Endothelial cell of umbilical vein (primary cell): ENCODE measurements around the gene EFCAB9.

Experiments
- CTCF ChIP-seq, 2 donors: IDR thresholded peaks; 1 replicate in 1 of 2; 2 replicates in 1 of 2; pipeline ENCODE4 v1.5.1; 2011; ENCODE audit warnings: low read length in 2 of 2, mild to moderate bottlenecking in 2 of 2, moderate library complexity in 2 of 2, control low read depth in 1 of 2, inconsistent platforms in 1 of 2, low read depth in 1 of 2; ENCODE audit not compliant: insufficient read depth in 1 of 2; ENCODE audit errors: extremely low read depth in 1 of 2
- EZH2 ChIP-seq: IDR thresholded peaks from 2 replicates; pipeline ENCODE4 v1.6.1; 2012; ENCODE audit warnings: borderline replicate concordance, low read depth, mild to moderate bottlenecking, moderate library complexity, low read length, inconsistent platforms; ENCODE audit not compliant: severe bottlenecking
- GATA2 ChIP-seq: IDR thresholded peaks from 2 replicates; pipeline ENCODE4 v1.7.0; 2011; ENCODE audit warnings: low read depth, mild to moderate bottlenecking, moderate library complexity, mixed read lengths, low read length; ENCODE audit not compliant: insufficient read length, insufficient read depth
- JUN ChIP-seq: IDR thresholded peaks from 2 replicates; pipeline ENCODE4 v1.6.1; 2011; ENCODE audit warnings: borderline replicate concordance, low read depth; ENCODE audit not compliant: insufficient read length, insufficient read depth
- MAX ChIP-seq: IDR thresholded peaks from 2 replicates; pipeline ENCODE4 v1.6.1; 2011; ENCODE audit not compliant: insufficient read depth, insufficient read length
- MYC ChIP-seq: IDR thresholded peaks from one replicate; pipeline ENCODE4 v1.6.1; 2011; ENCODE audit warnings: mild to moderate bottlenecking, low read depth, low read length
- POLR2A ChIP-seq: IDR thresholded peaks from 2 replicates; pipeline ENCODE4 v1.6.1; 2012; ENCODE audit warnings: low read depth, mild to moderate bottlenecking, control low read depth, low read length
- POLR2AphosphoS5 ChIP-seq: IDR thresholded peaks from 2 replicates; pipeline ENCODE4 v1.6.1; 2012; ENCODE audit warnings: low read depth, mild to moderate bottlenecking, control low read depth, low read length, moderate library complexity; ENCODE audit not compliant: insufficient read depth

DNA sequence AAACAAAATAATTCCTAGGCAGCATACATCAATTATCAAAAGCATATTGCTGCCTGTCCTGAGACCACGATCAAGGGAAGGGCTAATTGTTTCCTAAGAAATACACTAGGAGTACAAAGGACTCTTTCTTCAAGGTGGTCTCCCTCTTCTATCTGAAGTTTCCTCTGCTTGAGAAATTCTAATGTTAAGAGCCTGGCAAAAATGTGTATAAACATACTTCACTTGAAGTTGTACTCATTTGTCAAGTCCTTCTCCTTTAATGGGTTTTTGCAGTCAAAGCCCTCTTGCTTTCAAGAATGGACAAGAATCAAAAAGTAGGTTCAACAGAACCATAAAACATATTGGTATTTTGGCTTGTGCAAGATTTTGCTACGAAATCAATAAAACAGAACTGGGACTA lies 58.5 kb downstream of the EFCAB9 start:
- no peak for TF ChIP-seq GATA2
- TF ChIP-seq CTCF (IDR thresholded peaks at IDR 0.05; ENCODE audit: extremely low read depth in 1 of 2, insufficient read depth in 1 of 2, low read depth in 1 of 2, low read length in 2 of 2) = no peak
- TF ChIP-seq POLR2A = no peak
- TF ChIP-seq POLR2AphosphoS5 = no peak
- no peak for TF ChIP-seq MYC
- no peak for TF ChIP-seq JUN
- TF ChIP-seq MAX = no peak
- TF ChIP-seq EZH2 = no peak
